Posterior vena cava (tissue), 2 donors: ENCODE data around the gene INSR. TPM values are rescaled to one million over a fixed set of nuclear protein-coding genes. Genes with fewer than 3 reads are reported as not detected.
A peak's percentile ranks its signal among the peaks of the same experiment; 100 is the strongest.

Source experiments
- DNase-seq: peaks from one replicate; pipeline ENCODE4 v3.0.0-alpha.2; 2020; ENCODE audit warnings: low spot score
- intact Hi-C, 2 donors: fragments of 100-400 bp; cut with DNase I; formaldehyde crosslinking; loops; one replicate each; pipeline versions ENCODE4 v1.14.1 to v1.14.2; 2022 to 2023
- total RNA-seq, 2 donors: library from RNA; stranded (reverse); fragmentation: NEBNext Ultra II Directional; extraction: Animal tissue kit (Norgen Biotek cat#: 25700); gene quantifications; one replicate each; pipeline ENCODE4 v1.2.1, GENCODE V29; 2021
- donor health status: DM: yes; HTN: yes; CAD: no.
- donor health status: DM: yes; HTN: yes; CAD: no.

The INSR gene
- total RNA-seq, 2 donors from 2014 or later, result 47.5 to 63.0 TPM

DNA sequence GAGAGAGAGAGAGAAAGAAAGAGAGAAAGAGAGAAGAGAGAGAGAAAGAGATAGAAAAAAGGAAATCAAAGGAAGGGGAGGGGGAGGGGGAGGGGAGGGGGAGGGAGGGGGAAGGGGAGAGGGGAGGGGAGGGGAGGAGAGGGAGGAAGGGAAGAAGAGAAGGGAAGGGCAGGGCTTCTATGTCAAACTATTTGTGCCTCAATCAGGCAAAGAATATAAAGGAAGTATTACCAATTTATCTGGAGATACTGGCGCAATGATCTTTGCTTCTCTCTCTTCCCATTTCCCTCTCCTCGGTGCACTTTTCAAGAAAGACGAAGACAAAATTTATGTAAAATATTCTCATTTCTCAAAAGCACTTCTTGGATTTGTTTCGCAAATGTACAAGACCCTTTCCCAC lies 9.3 kb upstream of the INSR start:
- DNase-seq, result no peak
- intact Hi-C loops, result no loop called here

- peak; percentile 8 for DNase-seq
- intact Hi-C loops, result no loop called here
These were observed 7.3 kb upstream of the INSR start for GRCh38 chr19:7301525-7301924.

- no peak for DNase-seq
- intact Hi-C loops, result loop anchor here in 1 of 2 donors (10.0 kb wide), 1 partner anchor 143 kb away; no protein-coding TSS in a partner anchor
These were observed 3.5 kb upstream of the INSR start for GRCh38 chr19:7297742-7298141.

DNA sequence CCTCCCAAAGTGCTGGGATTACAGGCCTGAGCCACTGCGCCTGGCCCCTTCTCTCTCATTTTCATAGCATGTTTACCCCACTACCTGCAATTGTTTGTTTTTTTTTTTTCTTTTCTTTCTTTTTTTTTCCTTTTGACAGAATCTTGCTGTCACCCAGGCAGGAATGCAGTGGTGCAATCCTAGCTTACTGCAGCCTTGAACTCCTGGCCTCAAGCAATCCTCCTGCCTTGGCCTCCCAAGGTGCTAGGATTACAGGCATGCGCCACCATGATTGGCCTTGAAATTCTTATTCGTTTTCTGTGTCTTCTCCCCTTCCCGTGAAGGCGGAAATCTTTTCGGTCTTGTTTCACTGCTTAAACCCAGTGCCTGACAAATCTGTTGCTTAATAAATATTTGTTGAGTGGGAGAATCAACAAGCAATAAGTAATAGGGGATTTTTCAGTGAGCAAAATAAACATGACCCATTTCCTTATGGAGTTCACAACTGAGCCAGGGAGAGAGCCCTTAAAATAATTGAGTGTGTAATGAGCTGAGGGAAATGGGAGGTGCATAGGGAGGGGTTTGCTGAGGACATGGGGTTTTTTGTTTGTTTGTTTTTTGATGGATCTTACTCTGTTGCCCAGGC lies 1.8 kb upstream of the INSR start:
- intact Hi-C loops, result loop anchor here in 1 of 2 donors (10.0 kb wide), 1 partner anchor 141 kb away; no protein-coding TSS in a partner anchor
- no peak for DNase-seq

DNA sequence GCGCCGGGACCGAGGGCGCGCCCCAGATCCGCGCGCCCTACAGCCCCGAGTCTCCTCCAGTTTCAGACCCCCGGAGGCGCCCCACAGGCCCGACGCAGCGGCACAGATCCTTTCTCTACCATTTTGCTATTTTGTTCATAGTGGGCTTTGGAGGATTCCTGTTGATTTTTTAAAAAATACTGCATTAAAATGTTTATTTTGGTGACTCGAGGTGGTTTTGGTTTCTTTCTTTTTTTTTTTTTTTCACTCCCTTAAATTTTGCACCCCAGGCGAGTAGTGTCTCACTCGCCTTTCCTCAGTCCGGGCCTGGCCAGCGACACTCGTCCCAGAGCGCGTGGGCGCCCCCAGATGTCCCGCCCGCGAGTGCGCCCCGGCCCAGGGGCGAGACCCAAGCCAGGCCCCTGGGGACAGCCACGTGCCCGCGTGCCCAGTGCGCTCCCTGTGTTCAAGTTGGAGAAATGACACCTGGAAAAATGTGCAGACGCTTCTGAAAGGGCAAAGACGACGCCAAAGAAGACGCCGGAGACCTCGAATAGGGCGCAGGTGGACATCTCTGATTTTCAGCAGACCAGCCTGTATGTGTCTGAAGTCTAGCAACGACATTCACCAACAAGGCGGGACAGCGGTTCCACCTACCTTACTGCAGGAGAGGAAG lies 471 bp upstream of the INSR start:
- intact Hi-C loops, result loop anchor here in 1 of 2 donors (10.0 kb wide), 1 partner anchor 140 kb away; no protein-coding TSS in a partner anchor
- peak; percentile 90 for DNase-seq

DNA sequence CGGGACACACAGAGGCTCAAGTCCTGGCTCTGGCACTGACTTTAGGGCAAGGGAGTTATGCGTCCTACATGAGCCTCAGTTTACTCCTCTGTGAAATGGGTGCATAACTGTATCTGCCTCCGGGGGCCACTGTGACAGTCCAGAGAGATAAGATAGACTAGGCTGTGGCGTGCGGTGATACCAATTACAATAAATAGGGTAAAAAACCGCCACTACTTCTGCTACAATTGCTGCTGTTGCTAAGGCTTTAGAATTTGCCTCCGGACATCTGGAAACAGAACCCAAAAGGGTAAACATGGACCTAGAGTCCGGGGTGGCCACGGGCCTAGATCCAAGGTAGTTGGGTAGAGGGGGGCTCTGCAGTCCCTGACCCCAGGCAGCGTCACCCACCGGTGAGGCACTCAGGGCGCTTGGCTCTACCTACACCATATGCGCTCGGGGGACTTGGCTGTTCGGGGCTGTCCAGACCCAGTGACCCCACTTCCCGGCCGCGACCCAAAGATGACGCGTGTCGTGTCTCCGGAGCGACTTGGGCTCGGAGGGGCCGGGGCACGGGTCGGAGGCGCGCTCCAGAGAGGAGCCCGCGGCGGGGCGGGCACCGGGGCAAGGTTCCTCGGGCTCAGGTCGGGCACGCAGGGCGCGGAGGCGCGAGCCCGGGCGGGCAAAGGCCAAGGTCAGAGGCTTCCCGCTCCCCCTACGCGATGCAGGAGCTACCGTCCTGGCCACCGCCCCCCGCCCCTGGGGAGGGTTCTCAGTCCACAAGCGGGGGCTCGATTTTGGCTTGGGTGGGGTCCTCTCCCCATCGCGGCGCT lies 1.1 kb downstream of the INSR start:
- DNase-seq, result peak; percentile 89
- intact Hi-C loops, result loop anchor here (2.0 to 10.0 kb wide), 3 partner anchors 48 to 138 kb away; no protein-coding TSS in a partner anchor

- intact Hi-C loops, result loop anchor here (2.0 to 10.0 kb wide), 3 partner anchors 48 to 138 kb away; no protein-coding TSS in a partner anchor
- DNase-seq, result no peak
These were observed 1.8 kb downstream of the INSR start for GRCh38 chr19:7292352-7292949.

GRCh38 chr19:7288977-7289376 lies 5.2 kb downstream of the INSR start:
- DNase-seq, result no peak
- intact Hi-C loops, result no loop called here

DNA sequence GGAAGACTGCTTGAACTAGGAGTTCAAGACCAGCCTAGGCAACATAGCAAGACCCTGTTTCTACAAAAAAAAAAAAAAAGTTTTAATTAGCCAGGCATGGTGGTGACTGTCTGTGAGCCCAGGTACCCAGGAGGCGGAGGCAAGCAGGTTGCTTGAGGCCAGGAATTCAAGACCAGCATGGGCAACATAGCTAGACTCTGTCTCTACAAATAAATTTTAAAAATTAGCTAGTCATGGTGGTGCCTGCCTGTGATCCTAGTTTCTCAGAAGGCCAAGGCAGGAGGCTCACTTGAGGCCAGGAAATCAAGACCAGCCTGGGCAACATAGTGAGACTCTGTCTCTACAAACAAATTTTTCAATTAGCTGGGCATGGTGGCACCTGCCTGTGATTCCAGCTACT lies 6.1 kb downstream of the INSR start:
- intact Hi-C loops, result no loop called here
- no peak for DNase-seq

DNA sequence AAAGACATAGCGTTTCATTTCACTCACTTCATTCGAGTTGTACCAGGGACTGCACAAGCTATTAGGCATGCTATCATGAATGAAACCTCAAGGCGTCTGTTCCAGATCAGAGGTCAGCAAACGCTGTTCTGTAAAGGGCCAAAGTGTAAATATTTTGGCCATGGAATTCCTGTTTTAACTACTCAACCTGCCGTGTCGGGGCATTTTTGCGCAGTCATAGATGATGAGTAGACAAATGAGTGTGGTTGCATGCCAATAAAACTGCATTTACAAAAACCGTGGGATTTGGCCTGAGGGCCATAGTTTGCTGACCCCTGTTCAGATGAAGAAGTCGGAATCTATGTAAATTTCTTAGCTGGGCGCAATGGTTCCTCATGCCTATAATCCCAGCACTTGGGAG lies 6.5 kb downstream of the INSR start:
- intact Hi-C loops, result no loop called here

DNA sequence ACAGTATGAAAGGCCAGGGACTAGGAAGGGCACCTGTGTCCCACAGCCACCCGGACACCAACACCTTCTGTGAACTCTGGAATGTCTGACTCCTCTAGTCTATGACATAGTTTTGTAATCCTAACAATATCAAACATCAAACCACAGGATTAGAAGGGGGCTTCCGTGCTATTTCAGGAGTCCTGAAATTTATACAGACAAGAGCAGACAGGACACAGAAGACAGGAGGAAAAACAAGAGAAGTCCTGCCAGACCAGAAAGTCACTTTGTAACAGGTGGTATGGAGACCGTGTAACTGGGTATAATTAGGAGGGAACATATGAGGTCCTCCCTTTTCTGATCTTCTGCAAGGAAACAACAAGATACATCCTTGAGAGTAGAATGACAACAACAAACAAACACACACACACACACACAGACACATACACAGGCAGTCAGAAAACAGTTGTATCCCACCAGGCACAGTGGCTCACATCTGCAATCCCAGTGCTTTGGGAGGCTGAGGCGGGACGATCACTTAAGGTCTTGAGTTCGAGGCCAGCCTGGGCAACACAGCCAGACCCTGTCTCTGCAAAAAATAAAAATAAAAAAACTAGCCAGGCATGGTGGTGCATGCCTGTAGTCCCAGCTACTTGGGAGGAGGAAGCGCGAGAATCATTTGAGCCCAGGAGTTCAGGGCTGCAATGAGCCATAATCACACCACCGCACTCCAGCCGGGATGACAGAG lies 13.1 kb downstream of the INSR start:
- intact Hi-C loops, result no loop called here
- no peak for DNase-seq

More for the DNA sequence above, 6.5 kb downstream of the INSR start:
- DNase-seq, result no peak

DNA sequence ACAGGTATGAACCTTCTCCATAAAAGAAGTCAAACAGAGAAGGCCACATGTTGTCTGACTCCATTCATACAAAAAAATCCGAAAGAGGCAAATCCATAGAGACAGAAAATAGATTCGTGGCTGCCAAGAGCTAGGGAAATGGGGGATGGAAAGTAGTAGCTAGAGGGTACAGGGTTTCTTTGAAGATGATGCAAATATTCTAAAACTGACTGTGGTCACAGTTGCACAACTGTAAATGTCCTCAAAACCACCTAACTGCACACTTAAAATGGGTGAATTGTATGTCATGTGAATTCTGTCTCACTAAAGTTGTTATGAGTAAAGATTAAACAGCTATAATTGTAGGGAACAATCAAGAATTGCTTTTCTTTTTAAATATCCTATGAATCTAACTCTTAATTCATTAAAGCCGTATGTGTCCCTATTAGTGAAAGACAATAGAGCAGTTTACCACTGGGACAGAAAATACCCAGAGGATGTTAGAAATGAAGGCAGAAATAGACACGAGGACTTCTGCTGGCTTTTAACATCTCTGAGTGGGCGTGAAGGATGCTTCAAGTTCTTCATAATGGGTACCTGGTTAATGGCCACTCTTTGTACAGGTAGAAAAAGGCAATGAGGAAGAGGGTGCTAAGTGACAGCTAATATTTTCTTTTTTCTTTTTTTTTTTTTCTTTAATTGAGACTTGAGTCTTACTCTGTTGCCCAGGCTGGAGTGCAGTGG lies 21.2 kb downstream of the INSR start:
- intact Hi-C loops, result no loop called here
- DNase-seq, result no peak

- DNase-seq, result no peak
- intact Hi-C loops, result no loop called here
These were observed 25.5 kb downstream of the INSR start for GRCh38 chr19:7268705-7269098.

GRCh38 chr19:7267792-7268704 lies 26.2 kb downstream of the INSR start:
- intact Hi-C loops, result no loop called here
- no peak for DNase-seq

- DNase-seq, result no peak
- intact Hi-C loops, result no loop called here
These were observed 27.4 kb downstream of the INSR start for GRCh38 chr19:7266832-7267231.

DNA sequence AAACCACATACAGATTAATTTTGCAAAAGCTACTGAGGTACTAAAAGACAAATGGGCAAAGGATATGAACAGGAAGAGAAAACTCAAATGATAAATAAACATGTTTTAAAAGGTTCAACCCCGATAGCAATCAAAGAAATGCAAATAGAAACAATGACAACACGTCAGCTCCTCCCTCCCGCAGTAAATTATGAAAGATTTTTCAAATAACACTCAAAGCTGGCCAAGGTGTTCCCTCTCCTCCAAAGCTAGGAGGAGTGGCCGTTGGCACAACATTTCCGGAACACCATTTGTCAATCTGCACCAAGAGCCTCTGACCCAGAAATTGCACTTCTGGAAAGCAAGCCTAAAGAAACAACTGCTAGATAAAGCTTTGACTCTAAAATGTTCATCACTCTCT lies 28.3 kb downstream of the INSR start:
- no peak for DNase-seq
- intact Hi-C loops, result no loop called here

- intact Hi-C loops, result no loop called here
- DNase-seq, result no peak
These were observed 29.4 kb downstream of the INSR start for GRCh38 chr19:7264858-7265257.
